BJ (cell line): Measurements from ENCODE around the gene PARD3. TPM values are rescaled to one million over a fixed set of nuclear protein-coding genes. Genes with fewer than 3 reads are reported as not detected.

ENCODE experiments used
- CTCF ChIA-PET: fragments of 350-600 bp; formaldehyde crosslinking; extraction: SDS; loops from one replicate; lab custom pipeline; 2021; ENCODE audit warnings: antibody characterized with exemption, inconsistent platforms; lab: Yijun Ruan, JAX
- POLR2A ChIA-PET: fragments of 300-600 bp; sonication (Branson Sonifier 250); formaldehyde crosslinking; extraction: SDS; loops from one replicate; lab custom pipeline; 2021; ENCODE audit warnings: antibody characterized with exemption; lab: Charles Lee
- DNase-seq: peaks from one replicate; pipeline ENCODE4 v3.0.0-alpha.2; 2011; ENCODE audit warnings: low read depth
- H3K27me3 ChIP-seq: 2 replicates; pipeline ENCODE4 v1.6.0; 2011; ENCODE audit warnings: low read length; ENCODE audit not compliant: control insufficient read depth, insufficient read depth
- H3K36me3 ChIP-seq: 2 replicates; pipeline ENCODE4 v1.5.1; 2011; ENCODE audit warnings: low read length; ENCODE audit not compliant: control insufficient read depth, insufficient read depth
- H3K4me3 ChIP-seq: 2 replicates; pipeline ENCODE4 v1.5.1; 2011; ENCODE audit warnings: low read depth, mild to moderate bottlenecking, control low read depth, low read length
- CTCF ChIP-seq: IDR thresholded peaks from 2 replicates; pipeline ENCODE4 v1.5.1; 2011; ENCODE audit warnings: low read depth, mild to moderate bottlenecking, control low read depth, inconsistent platforms, low read length, moderate library complexity; ENCODE audit not compliant: insufficient read depth
- polyA plus RNA-seq: library from polyadenylated mRNA; depleted of rRNA; stranded (reverse); fragments of >200 nt; gene quantifications from 2 replicates; pipeline ENCODE4 v1.2.3, GENCODE V29; 2011

The PARD3 gene
- polyA plus RNA-seq, 1 experiment = 17.7 TPM

GRCh38 chr10:34313888-34314287, 501.2 kb downstream of the PARD3 start:
- Histone ChIP-seq H3K4me3 (no peak overlapping the region), H3K36me3 (no peaks in the 10 kb centered on the region), H3K27me3 (no peaks in the 10 kb centered on the region)
- no peak for TF ChIP-seq CTCF
- no peak for DNase-seq
- ChIA-PET CTCF (no interaction called here), POLR2A (no interaction called here)

GRCh38 chr10:34313353-34313752, 501.7 kb downstream of the PARD3 start:
- ChIA-PET POLR2A (no interaction called here), CTCF (no interaction called here)
- no peaks in the 10 kb centered on the region for H3K36me3 ChIP-seq
- H3K4me3 ChIP-seq = no peak overlapping the region
- H3K27me3 ChIP-seq = no peaks in the 10 kb centered on the region
- no peak for DNase-seq
- no peak for TF ChIP-seq CTCF

- DNase-seq = no peak
- Histone ChIP-seq H3K36me3 (no peaks in the 10 kb centered on the region), H3K4me3 (no peak overlapping the region), H3K27me3 (no peaks in the 10 kb centered on the region)
- no peak for TF ChIP-seq CTCF
- CTCF ChIA-PET = no interaction called here
- POLR2A ChIA-PET = no interaction called here
Observed at GRCh38 chr10:34311679-34312078, 503.4 kb downstream of the PARD3 start.

- no peaks in the 10 kb centered on the region for H3K27me3 ChIP-seq
- no peaks in the 10 kb centered on the region for H3K36me3 ChIP-seq
- POLR2A ChIA-PET = no interaction called here
- no peak for DNase-seq
- no peak for TF ChIP-seq CTCF
- CTCF ChIA-PET = no interaction called here
- no peak overlapping the region for H3K4me3 ChIP-seq
Observed at GRCh38 chr10:34310234-34310633, 504.9 kb downstream of the PARD3 start.

- ChIA-PET CTCF (no interaction called here), POLR2A (no interaction called here)
- no peak for TF ChIP-seq CTCF
- Histone ChIP-seq H3K27me3 (no peaks in the 10 kb centered on the region), H3K36me3 (no peaks in the 10 kb centered on the region), H3K4me3 (no peak overlapping the region)
- no peak for DNase-seq
Observed at GRCh38 chr10:34305189-34305588, 509.9 kb downstream of the PARD3 start.
